ENCODE data around the gene PPP2R5A.

PPP2R5A gene

DNA sequence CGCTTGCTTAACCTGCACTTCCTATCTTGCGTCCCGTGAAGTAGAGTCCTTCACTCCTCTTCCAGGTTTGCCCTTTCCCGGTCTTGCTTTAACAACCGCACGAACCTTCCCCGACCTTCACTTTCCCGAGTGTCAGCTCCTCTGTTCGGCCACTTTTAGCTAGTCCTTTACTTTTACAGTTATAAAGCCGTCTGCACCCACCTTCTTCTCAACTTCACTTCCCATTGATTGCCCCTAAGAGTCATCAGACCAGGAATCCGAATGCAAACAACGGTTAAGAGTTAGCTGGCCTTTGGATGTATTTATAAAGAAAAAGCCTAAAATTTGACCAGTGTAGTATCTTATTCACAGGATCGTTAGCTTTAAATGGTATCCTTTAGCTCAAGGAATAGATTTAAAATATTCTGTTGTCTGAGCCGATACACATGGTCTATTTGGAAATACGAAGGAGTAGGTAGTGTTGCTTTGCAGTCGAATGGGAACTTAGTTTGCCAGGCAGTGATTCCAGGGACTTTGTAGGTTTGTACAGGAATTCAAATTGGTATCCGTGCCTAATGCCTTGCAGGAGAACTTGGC, 1.4 kb downstream of the PPP2R5A start:
- no peak for TF ChIP-seq TAF1 (IDR thresholded peaks at IDR 0.05; ENCODE audit: low read depth)

DNA sequence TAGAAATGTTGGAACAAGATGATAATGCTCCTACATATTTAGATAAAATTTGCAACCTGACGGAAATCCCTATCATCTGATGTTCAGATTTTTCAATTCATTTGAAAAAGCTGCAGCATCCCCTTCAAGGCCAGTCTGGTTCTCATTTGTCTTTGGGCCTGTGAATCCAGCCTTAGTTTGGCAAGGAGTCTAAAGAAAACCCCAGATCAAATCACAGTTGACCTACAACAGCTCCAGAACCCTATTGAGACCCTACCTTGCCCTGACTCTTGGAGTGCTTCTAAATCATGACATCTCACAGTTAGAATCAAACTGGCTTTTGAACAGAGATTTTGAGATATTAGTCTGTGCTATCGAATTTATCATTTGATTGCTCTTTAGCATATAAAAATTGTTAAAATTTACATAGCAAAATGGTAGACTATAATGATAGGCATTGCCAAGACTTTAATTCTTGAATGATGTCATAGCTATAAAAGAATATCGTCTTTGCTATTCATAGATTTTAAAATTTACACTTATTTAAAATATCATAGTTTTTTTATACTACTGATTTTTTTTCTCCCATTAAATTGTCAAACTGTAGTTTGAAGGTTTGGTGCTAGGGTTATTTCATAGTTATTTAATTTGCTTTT, 2.2 kb downstream of the PPP2R5A start:
- TF ChIP-seq TEAD4 (IDR thresholded peaks at IDR 0.05) = no peak
- TF ChIP-seq TAF1 (IDR thresholded peaks at IDR 0.05; ENCODE audit: low read depth) = no peak
- no peak for TF ChIP-seq NFIC (IDR thresholded peaks at IDR 0.05)
- TF ChIP-seq, protein P1, sequence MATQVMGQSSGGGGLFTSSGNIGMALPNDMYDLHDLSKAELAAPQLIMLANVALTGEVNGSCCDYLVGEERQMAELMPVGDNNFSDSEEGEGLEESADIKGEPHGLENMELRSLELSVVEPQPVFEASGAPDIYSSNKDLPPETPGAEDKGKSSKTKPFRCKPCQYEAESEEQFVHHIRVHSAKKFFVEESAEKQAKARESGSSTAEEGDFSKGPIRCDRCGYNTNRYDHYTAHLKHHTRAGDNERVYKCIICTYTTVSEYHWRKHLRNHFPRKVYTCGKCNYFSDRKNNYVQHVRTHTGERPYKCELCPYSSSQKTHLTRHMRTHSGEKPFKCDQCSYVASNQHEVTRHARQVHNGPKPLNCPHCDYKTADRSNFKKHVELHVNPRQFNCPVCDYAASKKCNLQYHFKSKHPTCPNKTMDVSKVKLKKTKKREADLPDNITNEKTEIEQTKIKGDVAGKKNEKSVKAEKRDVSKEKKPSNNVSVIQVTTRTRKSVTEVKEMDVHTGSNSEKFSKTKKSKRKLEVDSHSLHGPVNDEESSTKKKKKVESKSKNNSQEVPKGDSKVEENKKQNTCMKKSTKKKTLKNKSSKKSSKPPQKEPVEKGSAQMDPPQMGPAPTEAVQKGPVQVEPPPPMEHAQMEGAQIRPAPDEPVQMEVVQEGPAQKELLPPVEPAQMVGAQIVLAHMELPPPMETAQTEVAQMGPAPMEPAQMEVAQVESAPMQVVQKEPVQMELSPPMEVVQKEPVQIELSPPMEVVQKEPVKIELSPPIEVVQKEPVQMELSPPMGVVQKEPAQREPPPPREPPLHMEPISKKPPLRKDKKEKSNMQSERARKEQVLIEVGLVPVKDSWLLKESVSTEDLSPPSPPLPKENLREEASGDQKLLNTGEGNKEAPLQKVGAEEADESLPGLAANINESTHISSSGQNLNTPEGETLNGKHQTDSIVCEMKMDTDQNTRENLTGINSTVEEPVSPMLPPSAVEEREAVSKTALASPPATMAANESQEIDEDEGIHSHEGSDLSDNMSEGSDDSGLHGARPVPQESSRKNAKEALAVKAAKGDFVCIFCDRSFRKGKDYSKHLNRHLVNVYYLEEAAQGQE (IDR thresholded peaks at IDR 0.05; ENCODE audit: low read depth) = no peak
- no peak for TF ChIP-seq EGR1 (IDR thresholded peaks at IDR 0.05)

DNA sequence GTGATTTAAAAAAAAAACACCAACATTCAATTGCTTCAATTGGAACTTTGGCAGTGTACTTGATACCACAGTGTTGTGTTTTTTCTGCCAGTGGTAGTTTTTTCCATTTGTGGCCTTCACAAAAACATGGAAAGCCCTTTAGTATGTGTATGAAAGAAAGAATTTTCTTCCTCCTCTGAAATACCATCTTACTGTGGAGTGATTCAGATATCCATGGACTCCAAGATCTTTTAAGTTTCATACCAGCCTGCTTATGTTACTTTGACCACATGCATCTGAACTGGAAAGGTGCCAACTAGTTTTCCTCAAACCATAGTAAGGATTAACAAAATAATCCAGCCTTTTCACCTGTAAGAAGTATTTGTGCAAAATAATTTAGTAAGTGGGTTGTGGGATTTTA, 3.4 kb downstream of the PPP2R5A start:
- 0 out of 2 replicates have a peak, but pooled peaks have one; percentile 15 for TF ChIP-seq NFIC (IDR thresholded peaks at IDR 0.05)
- no peak for TF ChIP-seq CEBPB (IDR thresholded peaks at IDR 0.05)

DNA sequence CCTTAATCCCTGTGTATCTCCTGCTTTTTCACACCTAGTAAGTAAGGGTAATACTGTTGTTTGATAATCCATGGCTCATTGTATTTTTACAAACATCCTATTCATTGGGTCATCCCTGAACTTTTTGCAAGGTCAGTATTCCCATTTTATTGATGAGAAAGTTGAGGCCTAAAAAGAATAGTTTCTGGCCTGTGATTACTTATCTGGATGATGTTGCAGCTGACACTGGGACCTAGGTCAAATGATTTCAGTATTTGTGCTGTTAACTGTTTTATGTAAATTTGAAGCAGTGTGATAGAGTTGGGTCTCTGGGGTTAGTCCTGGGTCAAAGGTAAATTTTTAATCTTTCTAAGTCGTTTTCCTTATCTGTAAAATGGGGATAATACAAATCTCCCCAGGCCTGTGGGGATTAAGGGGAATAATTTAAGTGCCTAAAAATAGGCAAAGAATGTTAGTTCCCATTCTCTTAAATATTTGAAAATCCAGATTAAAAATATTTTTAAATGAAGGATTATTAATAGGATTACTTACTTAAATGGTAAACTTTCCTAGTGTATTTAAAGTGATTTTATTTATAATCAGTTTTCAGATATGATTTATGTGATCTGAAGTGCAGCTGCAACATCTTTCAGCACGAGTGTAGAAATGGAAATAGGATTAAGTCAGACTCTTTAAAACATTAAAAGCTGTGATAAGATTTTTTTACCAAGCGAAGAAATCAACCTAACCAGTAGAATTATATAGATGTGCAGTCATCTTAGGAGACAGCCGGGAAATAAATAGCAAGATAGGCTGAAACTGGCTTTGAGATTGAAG, 4.3 kb downstream of the PPP2R5A start:
- TF ChIP-seq, protein P1 (IDR thresholded peaks at IDR 0.05; ENCODE audit: low read depth) = no peak
- TF ChIP-seq CEBPB (IDR thresholded peaks at IDR 0.05) = no peak
- TF ChIP-seq RAD21 (IDR thresholded peaks at IDR 0.05; ENCODE audit: low read depth) = no peak
- TF ChIP-seq TAF1 (IDR thresholded peaks at IDR 0.05; ENCODE audit: low read depth) = no peak
- TF ChIP-seq, protein P2, sequence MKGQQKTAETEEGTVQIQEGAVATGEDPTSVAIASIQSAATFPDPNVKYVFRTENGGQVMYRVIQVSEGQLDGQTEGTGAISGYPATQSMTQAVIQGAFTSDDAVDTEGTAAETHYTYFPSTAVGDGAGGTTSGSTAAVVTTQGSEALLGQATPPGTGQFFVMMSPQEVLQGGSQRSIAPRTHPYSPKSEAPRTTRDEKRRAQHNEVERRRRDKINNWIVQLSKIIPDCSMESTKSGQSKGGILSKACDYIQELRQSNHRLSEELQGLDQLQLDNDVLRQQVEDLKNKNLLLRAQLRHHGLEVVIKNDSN (IDR thresholded peaks at IDR 0.05) = no peak

DNA sequence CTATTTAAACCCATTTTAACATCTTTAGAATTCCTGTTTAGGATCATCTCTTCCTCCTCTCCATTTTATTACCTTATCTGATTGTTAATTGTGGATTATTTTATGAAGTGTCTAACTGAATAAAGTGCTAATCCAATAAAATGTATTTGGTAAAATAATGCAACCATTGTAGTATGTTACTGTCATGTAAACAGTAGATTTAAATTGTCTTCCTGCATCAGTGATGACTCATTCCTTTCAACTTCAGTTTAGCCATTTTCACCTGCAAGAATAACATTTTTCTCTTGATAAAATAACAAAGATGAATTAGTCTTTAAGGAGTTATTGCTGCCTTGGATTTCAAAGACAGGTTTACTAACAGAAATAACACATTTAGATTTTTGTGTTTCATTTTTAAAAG, 5.4 kb downstream of the PPP2R5A start:
- TF ChIP-seq ZBTB7A (IDR thresholded peaks at IDR 0.05; ENCODE audit: low read depth) (no peak), FOXM1 (IDR thresholded peaks at IDR 0.05; ENCODE audit: borderline replicate concordance, low read depth) (no peak), YY1 (IDR thresholded peaks at IDR 0.05; ENCODE audit: low read depth) (no peak)

DNA sequence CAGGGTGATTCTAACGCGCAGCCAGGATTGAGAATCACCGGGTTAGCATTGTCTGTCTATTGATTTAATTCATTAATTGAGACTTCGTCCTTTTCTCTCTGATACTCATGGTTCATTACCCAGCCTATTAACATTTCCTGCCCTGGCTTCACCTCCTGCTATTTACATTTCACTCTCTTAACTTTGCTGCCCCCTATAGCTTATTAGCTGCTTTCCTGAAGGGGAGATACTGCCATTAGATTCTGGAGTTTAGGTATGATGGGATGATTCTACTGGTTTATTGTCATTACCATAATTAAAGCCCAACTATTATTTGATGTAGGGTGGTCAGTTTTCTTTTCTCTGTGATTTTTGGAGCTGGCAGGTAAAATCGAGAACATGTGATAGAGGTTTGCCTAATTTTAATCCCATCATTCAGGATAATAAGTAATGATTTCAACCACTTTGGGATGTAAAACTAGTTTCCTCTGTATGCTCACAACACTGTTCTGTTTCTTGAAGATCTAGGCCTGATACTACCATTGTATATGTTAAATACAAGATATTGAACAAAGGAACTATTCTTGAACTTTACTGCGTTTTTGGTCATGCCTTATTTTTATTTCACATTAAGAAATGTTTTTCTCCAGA, 6.4 kb downstream of the PPP2R5A start:
- TF ChIP-seq, protein P1 (IDR thresholded peaks at IDR 0.05; ENCODE audit: low read depth) = no peak
- peak; percentile 90 for TF ChIP-seq RAD21 (IDR thresholded peaks at IDR 0.05; ENCODE audit: low read depth)
